HEK293 (cell line): Measurements from ENCODE around the gene KPTN.
A peak's percentile ranks its signal among the peaks of the same experiment; 100 is the strongest.

Source experiments
- KLF9 ChIP-seq: fragments of 450-650 bp; formaldehyde crosslinking; IDR thresholded peaks from 2 replicates; pipeline ENCODE4 v1.5.1; 2016; ENCODE audit warnings: missing biosample characterization, missing genetic modification characterization, low read depth
- PATZ1 ChIP-seq: fragments of 450-650 bp; formaldehyde crosslinking; IDR thresholded peaks from 2 replicates; pipeline ENCODE4 v1.5.1; 2016; ENCODE audit warnings: missing biosample characterization, missing genetic modification characterization
- PRDM1 ChIP-seq: fragments of 450-650 bp; formaldehyde crosslinking; IDR thresholded peaks from 2 replicates; pipeline ENCODE4; 2016; ENCODE audit warnings: missing biosample characterization, missing genetic modification characterization
- PRDM10 ChIP-seq: fragments of 450-650 bp; formaldehyde crosslinking; IDR thresholded peaks from 2 replicates; pipeline ENCODE4 v1.5.1; 2016; ENCODE audit warnings: missing biosample characterization, missing genetic modification characterization
- PRDM2 ChIP-seq: fragments of 450-650 bp; formaldehyde crosslinking; IDR thresholded peaks from 2 replicates; pipeline ENCODE4 v1.5.1; 2016; ENCODE audit warnings: missing biosample characterization, missing genetic modification characterization, borderline replicate concordance
- SP2 ChIP-seq: fragments of 450-650 bp; formaldehyde crosslinking; IDR thresholded peaks from 2 replicates; pipeline ENCODE4 v1.5.1; 2016; ENCODE audit warnings: missing biosample characterization, missing genetic modification characterization
- SP3 ChIP-seq: fragments of 450-650 bp; formaldehyde crosslinking; IDR thresholded peaks from 2 replicates; pipeline ENCODE4 v1.5.1; 2016; ENCODE audit warnings: missing biosample characterization, missing genetic modification characterization
- TSHZ1 ChIP-seq: fragments of 450-650 bp; formaldehyde crosslinking; IDR thresholded peaks from 2 replicates; pipeline ENCODE4 v1.5.1; 2016; ENCODE audit warnings: missing biosample characterization, missing genetic modification characterization, borderline replicate concordance
- YY1 ChIP-seq: fragments of 450-650 bp; formaldehyde crosslinking; IDR thresholded peaks from 2 replicates; pipeline ENCODE4 v1.5.1; 2018; ENCODE audit warnings: missing biosample characterization, missing genetic modification characterization
- ZEB2 ChIP-seq: fragments of 450-650 bp; formaldehyde crosslinking; IDR thresholded peaks from 2 replicates; pipeline ENCODE4 v1.5.1; 2016; ENCODE audit warnings: missing biosample characterization, missing genetic modification characterization
- ZNF10 ChIP-seq: fragments of 450-650 bp; formaldehyde crosslinking; IDR thresholded peaks from 2 replicates; pipeline ENCODE4 v1.5.1; 2017; ENCODE audit warnings: missing biosample characterization, missing genetic modification characterization
- ZNF132 ChIP-seq: fragments of 450-650 bp; formaldehyde crosslinking; IDR thresholded peaks from 2 replicates; pipeline ENCODE4 v1.5.1; 2017; ENCODE audit warnings: missing biosample characterization, missing genetic modification characterization, borderline replicate concordance
- ZNF23 ChIP-seq: fragments of 450-650 bp; formaldehyde crosslinking; IDR thresholded peaks from 2 replicates; pipeline ENCODE4 v1.5.1; 2016; ENCODE audit warnings: missing biosample characterization, missing genetic modification characterization, borderline replicate concordance
- ZNF324 ChIP-seq: fragments of 450-650 bp; formaldehyde crosslinking; IDR thresholded peaks from 2 replicates; pipeline ENCODE4 v1.5.1; 2016; ENCODE audit warnings: missing biosample characterization, missing genetic modification characterization
- ZNF354C ChIP-seq: fragments of 450-650 bp; formaldehyde crosslinking; IDR thresholded peaks from 2 replicates; pipeline ENCODE4 v1.5.1; 2016; ENCODE audit warnings: missing biosample characterization, missing genetic modification characterization, low read depth, borderline replicate concordance
- ZNF404 ChIP-seq: fragments of 450-650 bp; formaldehyde crosslinking; IDR thresholded peaks from 2 replicates; pipeline ENCODE4 v1.5.1; 2017; ENCODE audit warnings: missing biosample characterization, missing genetic modification characterization
- ZNF416 ChIP-seq: fragments of 450-650 bp; formaldehyde crosslinking; IDR thresholded peaks from 2 replicates; pipeline ENCODE4 v1.5.1; 2016; ENCODE audit warnings: missing biosample characterization, missing genetic modification characterization
- ZNF626 ChIP-seq: fragments of 450-650 bp; sonication (Bioruptor Pico); formaldehyde crosslinking; IDR thresholded peaks from 2 replicates; pipeline ENCODE4 v1.5.1; 2018; ENCODE audit warnings: missing biosample characterization, missing genetic modification characterization, inconsistent platforms
- ZNF654 ChIP-seq: fragments of 450-650 bp; formaldehyde crosslinking; IDR thresholded peaks from 2 replicates; pipeline ENCODE4 v1.5.1; 2016; ENCODE audit warnings: low read depth, missing biosample characterization, missing genetic modification characterization
- ZNF660 ChIP-seq: fragments of 450-650 bp; IDR thresholded peaks from 2 replicates; pipeline ENCODE4 v1.5.1; 2018; ENCODE audit warnings: missing biosample characterization, mild to moderate bottlenecking, missing genetic modification characterization
- ZNF76 ChIP-seq: fragments of 450-650 bp; formaldehyde crosslinking; IDR thresholded peaks from 2 replicates; pipeline ENCODE4; 2016; ENCODE audit warnings: low read depth, missing biosample characterization, missing genetic modification characterization, borderline replicate concordance
- ZNF837 ChIP-seq: fragments of 450-650 bp; formaldehyde crosslinking; IDR thresholded peaks from 2 replicates; pipeline ENCODE4 v1.5.1; 2016; ENCODE audit warnings: missing biosample characterization, missing genetic modification characterization
- ZSCAN30 ChIP-seq: fragments of 450-650 bp; IDR thresholded peaks from 2 replicates; pipeline ENCODE4 v1.5.1; 2018; ENCODE audit warnings: missing biosample characterization, mild to moderate bottlenecking, missing genetic modification characterization, moderate library complexity

KPTN gene

GRCh38 chr19:47427241-47428176 lies 56.5 kb downstream of the KPTN start (continued):
- TF ChIP-seq KLF9 (tag by site-specific recombination) (peak; percentile 53), ZSCAN30 (tag by site-specific recombination) (no peak), YY1 (no peak), ZEB2 (tag by site-specific recombination) (peak; percentile 68; the same call in 1 of the 2 replicates), ZNF416 (tag by site-specific recombination) (no peak), ZNF626 (tag by site-specific recombination) (no peak), ZNF404 (no peak), ZNF324 (tag by site-specific recombination) (no peak), ZNF654 (tag by site-specific recombination) (peak; percentile 71), TSHZ1 (no peak), PRDM2 (no peak), ZNF23 (tag by site-specific recombination) (no peak), SP3 (peak; percentile 25), ZNF837 (no peak), ZNF354C (tag by site-specific recombination) (no peak), SP2 (peak; percentile 27; the same call in 1 of the 2 replicates), PATZ1 (tag by site-specific recombination) (peak; percentile 80), ZNF76 (peak; percentile 57), ZNF132 (no peak), PRDM1 (tag by site-specific recombination) (peak; percentile 100), ZNF660 (tag by site-specific recombination) (no peak; the same call in 1 of the 2 replicates), ZNF10 (tag by site-specific recombination) (no peak), PRDM10 (tag by site-specific recombination) (peak; percentile 26; the same call in 1 of the 2 replicates)
